Stomach (tissue), 9 donors: Measurements from ENCODE around the gene MIPOL1. TPM values are rescaled to one million over a fixed set of nuclear protein-coding genes. Genes with fewer than 3 reads are reported as not detected.

Experiments used
- DNase-seq, 2 donors: peaks; one replicate each; pipeline versions ENCODE4 v3.0.0 to v3.0.0-alpha.2; 2013 to 2019
- H3K27ac ChIP-seq, 5 donors: fragments of 200-600 bp in 4 of 5; sonication (generic) in 4 of 5; one replicate each; pipeline ENCODE4 v1.5.1; 2013 to 2019; ENCODE audit warnings: mild to moderate bottlenecking in 1 of 5, moderate library complexity in 1 of 5
- H3K27me3 ChIP-seq, 3 donors: fragments of 200-600 bp; sonication (generic); one replicate each; pipeline ENCODE4 v1.5.1; 2017 to 2019; ENCODE audit warnings: mixed run types in 1 of 3
- H3K36me3 ChIP-seq, 4 donors: fragments of 200-600 bp; sonication (generic); 1 replicate in 3 of 4; 2 replicates in 1 of 4; pipeline ENCODE4 v1.5.1; 2016 to 2019
- H3K4me1 ChIP-seq, 4 donors: fragments of 200-600 bp; sonication (generic); one replicate each; pipeline ENCODE4 v1.5.1; 2016 to 2019
- H3K4me3 ChIP-seq, 4 donors: fragments of 200-600 bp; sonication (generic) in 3 of 4; one replicate each; pipeline ENCODE4 v1.5.1; 2016 to 2019; ENCODE audit warnings: mild to moderate bottlenecking in 1 of 4
- H3K9me3 ChIP-seq, 4 donors: fragments of 200-600 bp; sonication (generic); one replicate each; pipeline ENCODE4 v1.5.1; 2016 to 2019
- CTCF ChIP-seq, 7 experiments: fragments of 450-650 bp in 4 of 7; fragments of 200-600 bp in 3 of 7; sonication (generic) in 3 of 7; IDR thresholded peaks; one replicate each; pipeline ENCODE4 v1.5.1; 2016 to 2019; ENCODE audit warnings: antibody characterized with exemption in 7 of 7, control low read depth in 2 of 7, mild to moderate bottlenecking in 1 of 7
- EP300 ChIP-seq: sonication (generic); formaldehyde crosslinking; IDR thresholded peaks from one replicate; pipeline ENCODE4 v1.6.1; 2017; ENCODE audit warnings: antibody characterized with exemption
- POLR2A ChIP-seq, 4 donors: fragments of 450-650 bp; IDR thresholded peaks; one replicate each; pipeline ENCODE4 v1.6.1; 2016; ENCODE audit warnings: antibody characterized with exemption in 4 of 4, control low read depth in 2 of 4, mild to moderate bottlenecking in 1 of 4, moderate library complexity in 1 of 4
- POLR2AphosphoS5 ChIP-seq, 3 donors: sonication (generic); formaldehyde crosslinking; IDR thresholded peaks; one replicate each; pipeline ENCODE4 v1.6.1; 2016; ENCODE audit warnings: antibody characterized with exemption in 3 of 3
- WGBS, 5 donors: extraction: QIAGEN DNeasy Blood & Tissue Kit in 3 of 5; methylation state at CpG; one replicate each; pipeline versions ENCODE4 v1.1.5 to v1.1.7; 2013 to 2018; 5-methylcytosine and 5-hydroxymethylcytosine counted together
- intact Hi-C: fragments of 100-400 bp; cut with DNase I; formaldehyde crosslinking; loops from one replicate; pipeline ENCODE4 v1.15.1; 2023; ENCODE audit warnings: low total_unique reads
- polyA plus RNA-seq, 3 donors: library from polyadenylated mRNA; stranded (reverse); fragments of 200-250 nt; gene quantifications; one replicate each; pipeline ENCODE4 v1.2.3, GENCODE V29; 2013
- total RNA-seq, 5 donors: library from RNA; depleted of rRNA; stranded (reverse); fragments of >200 nt; gene quantifications; one replicate each; pipeline versions ENCODE4 v1.1.0 to v1.2.3, GENCODE V29; 2014 to 2016
- donor health status: healthy with polysubstance abuse.
- donor health status: Bipolar disorder and iron deficiency.
- donor health status: healthy.

The MIPOL1 gene
- total and polyA plus RNA-seq, 8 donors = 2.2 to 133 (median 15.8) TPM

GRCh38 chr14:37274652-37275051 is 76.9 kb downstream of the MIPOL1 start:
- Histone ChIP-seq H3K27me3 (no peaks in the 10 kb centered on the region), H3K27ac (no peak overlapping the region), H3K9me3 (no peaks in the 10 kb centered on the region), H3K4me1 (no peaks in the 10 kb centered on the region), H3K4me3 (no peak overlapping the region), H3K36me3 (peaks cover 0 to 7% (median 0%) of the 10 kb centered on the region in 4 donors)
- DNase-seq = no peak
- WGBS, 5 donors = 90 to 97% (median 90%) methylated on average over 1 of the region's 1 CpG
- no peak for TF ChIP-seq EP300
- no peak for TF ChIP-seq CTCF (IDR thresholded peaks at IDR 0.05)
- no peak for TF ChIP-seq POLR2A (IDR thresholded peaks at IDR 0.05)
- no peak for TF ChIP-seq POLR2AphosphoS5 (IDR thresholded peaks at IDR 0.05)
- intact Hi-C loops = no loop called here

- intact Hi-C loops = no loop called here
- no peak overlapping the region for H3K4me3 ChIP-seq
- peaks cover 0 to 5% (median 0%) of the 10 kb centered on the region in 4 donors for H3K36me3 ChIP-seq
- TF ChIP-seq EP300 (no peak), CTCF (IDR thresholded peaks at IDR 0.05) (no peak), POLR2A (IDR thresholded peaks at IDR 0.05) (no peak), POLR2AphosphoS5 (IDR thresholded peaks at IDR 0.05) (no peak)
- no peak overlapping the region for H3K27ac ChIP-seq
- no peak for DNase-seq
- no peaks in the 10 kb centered on the region for H3K9me3 ChIP-seq
- H3K27me3 ChIP-seq = no peaks in the 10 kb centered on the region
- no peaks in the 10 kb centered on the region for H3K4me1 ChIP-seq
Observed at GRCh38 chr14:37275963-37276362, 78.2 kb downstream of the MIPOL1 start.

- intact Hi-C loops = no loop called here
- Histone ChIP-seq H3K27me3 (no peaks in the 10 kb centered on the region), H3K9me3 (no peaks in the 10 kb centered on the region), H3K27ac (no peak overlapping the region), H3K4me3 (no peak overlapping the region), H3K4me1 (no peaks in the 10 kb centered on the region), H3K36me3 (peaks cover 0 to 5% (median 2%) of the 10 kb centered on the region in 4 donors)
- no peak for DNase-seq
- 36 to 56% (median 41%) methylated on average over 5 of the region's 5 CpGs for WGBS, 5 donors
- TF ChIP-seq POLR2AphosphoS5 (IDR thresholded peaks at IDR 0.05) (no peak), EP300 (no peak)
Observed at GRCh38 chr14:37278636-37279538, 81.2 kb downstream of the MIPOL1 start.

GRCh38 chr14:37279818-37280217 is 82.1 kb downstream of the MIPOL1 start:
- H3K9me3 ChIP-seq = no peaks in the 10 kb centered on the region
- DNase-seq = no peak
- no peaks in the 10 kb centered on the region for H3K4me1 ChIP-seq
- H3K27ac ChIP-seq = no peak overlapping the region
- intact Hi-C loops = no loop called here
- no peaks in the 10 kb centered on the region for H3K27me3 ChIP-seq
- 82 to 97% (median 94%) methylated on average over 2 of the region's 2 CpGs for WGBS, 5 donors
- no peak for TF ChIP-seq EP300
- no peak for TF ChIP-seq CTCF (IDR thresholded peaks at IDR 0.05)
- TF ChIP-seq POLR2AphosphoS5 (IDR thresholded peaks at IDR 0.05) = no peak
- TF ChIP-seq POLR2A (IDR thresholded peaks at IDR 0.05) = no peak
- H3K36me3 ChIP-seq = peaks cover 0 to 5% (median 2%) of the 10 kb centered on the region in 4 donors
- no peak overlapping the region for H3K4me3 ChIP-seq

- no peak for DNase-seq
- Histone ChIP-seq H3K9me3 (no peaks in the 10 kb centered on the region), H3K4me3 (no peak overlapping the region), H3K4me1 (no peaks in the 10 kb centered on the region), H3K27ac (no peak overlapping the region), H3K36me3 (peaks cover 2 to 30% (median 20%) of the 10 kb centered on the region in 4 donors), H3K27me3 (no peaks in the 10 kb centered on the region)
- no peak for TF ChIP-seq CTCF (IDR thresholded peaks at IDR 0.05)
- no peak for TF ChIP-seq EP300
- no peak for TF ChIP-seq POLR2AphosphoS5 (IDR thresholded peaks at IDR 0.05)
- TF ChIP-seq POLR2A (IDR thresholded peaks at IDR 0.05) = no peak
- intact Hi-C loops = no loop called here
Observed at GRCh38 chr14:37284760-37285159, 87.0 kb downstream of the MIPOL1 start.
